Calu3 (cell line): ENCODE results near the gene ANAPC10. TPM values are rescaled to one million over a fixed set of nuclear protein-coding genes. Genes with fewer than 3 reads are reported as not detected.

Experiments
- BruUV-seq: library from RNA; stranded (reverse); fragments of 400-500 nt; replicated peaks from 2 replicates; lab custom pipeline; 2021; lab: Mats Ljungman, UMichigan
- CTCF ChIA-PET: fragments of 300-600 bp; sonication (Branson Sonifier 250); formaldehyde crosslinking; loops from one replicate; lab custom pipeline; 2022; ENCODE audit warnings: antibody characterized with exemption; lab: Charles Lee
- DNase-seq: peaks from one replicate; pipeline ENCODE4 v3.0.0; 2022
- H3K27ac Mint-ChIP-seq: one replicate; pipeline ENCODE4 v1.8.0; 2022; ENCODE audit warnings: mixed read lengths; ENCODE audit not compliant: unreplicated experiment
- H3K27me3 Mint-ChIP-seq: one replicate; pipeline ENCODE4 v1.8.0; 2022; ENCODE audit warnings: mixed read lengths; ENCODE audit not compliant: unreplicated experiment
- H3K36me3 Mint-ChIP-seq: one replicate; pipeline ENCODE4 v1.8.0; 2022; ENCODE audit warnings: mild to moderate bottlenecking, moderate library complexity, mixed read lengths; ENCODE audit not compliant: insufficient read depth, unreplicated experiment
- H3K4me1 Mint-ChIP-seq: one replicate; pipeline ENCODE4 v1.8.0; 2022; ENCODE audit warnings: mild to moderate bottlenecking, low read depth, mixed read lengths; ENCODE audit not compliant: unreplicated experiment
- H3K4me3 Mint-ChIP-seq: one replicate; pipeline ENCODE4 v1.8.0; 2022; ENCODE audit warnings: mild to moderate bottlenecking, low read depth, moderate library complexity, mixed read lengths; ENCODE audit not compliant: unreplicated experiment
- H3K9me3 Mint-ChIP-seq: one replicate; pipeline ENCODE4 v1.8.0; 2022; ENCODE audit warnings: low read depth, mixed read lengths; ENCODE audit not compliant: unreplicated experiment
- intact Hi-C: fragments of 100-400 bp; cut with micrococcal nuclease; formaldehyde crosslinking; loops from one replicate; pipeline ENCODE4 v1.10.0; 2022; ENCODE audit not compliant: unreplicated experiment
- total RNA-seq: library from RNA; stranded (reverse); gene quantifications from 2 replicates; pipeline ENCODE4 v1.2.3, GENCODE V29; 2022
- TF ChIP-seq, protein P1 (sequence below): fragments of 200-600 bp; IDR thresholded peaks from one replicate; pipeline ENCODE4 v1.8.0; 2022; ENCODE audit warnings: antibody characterized with exemption; ENCODE audit not compliant: unreplicated experiment

ANAPC10 gene
- total RNA-seq, 1 experiment from 2014 or later = 14.1 TPM

GRCh38 chr4:145034727-145035211, 63.2 kb downstream of the ANAPC10 start:
- BruUV-seq = no TSS peak
- CTCF ChIA-PET = no interaction called here
- Mint-ChIP-seq H3K9me3 (peaks cover 3% of the 10 kb centered on the region), H3K4me1 (no peaks in the 10 kb centered on the region), H3K36me3 (peaks cover 6% of the 10 kb centered on the region), H3K27me3 (no peaks in the 10 kb centered on the region), H3K4me3 (no peak overlapping the region), H3K27ac (no peak overlapping the region)
- no peak for DNase-seq
- TF ChIP-seq, protein P1, sequence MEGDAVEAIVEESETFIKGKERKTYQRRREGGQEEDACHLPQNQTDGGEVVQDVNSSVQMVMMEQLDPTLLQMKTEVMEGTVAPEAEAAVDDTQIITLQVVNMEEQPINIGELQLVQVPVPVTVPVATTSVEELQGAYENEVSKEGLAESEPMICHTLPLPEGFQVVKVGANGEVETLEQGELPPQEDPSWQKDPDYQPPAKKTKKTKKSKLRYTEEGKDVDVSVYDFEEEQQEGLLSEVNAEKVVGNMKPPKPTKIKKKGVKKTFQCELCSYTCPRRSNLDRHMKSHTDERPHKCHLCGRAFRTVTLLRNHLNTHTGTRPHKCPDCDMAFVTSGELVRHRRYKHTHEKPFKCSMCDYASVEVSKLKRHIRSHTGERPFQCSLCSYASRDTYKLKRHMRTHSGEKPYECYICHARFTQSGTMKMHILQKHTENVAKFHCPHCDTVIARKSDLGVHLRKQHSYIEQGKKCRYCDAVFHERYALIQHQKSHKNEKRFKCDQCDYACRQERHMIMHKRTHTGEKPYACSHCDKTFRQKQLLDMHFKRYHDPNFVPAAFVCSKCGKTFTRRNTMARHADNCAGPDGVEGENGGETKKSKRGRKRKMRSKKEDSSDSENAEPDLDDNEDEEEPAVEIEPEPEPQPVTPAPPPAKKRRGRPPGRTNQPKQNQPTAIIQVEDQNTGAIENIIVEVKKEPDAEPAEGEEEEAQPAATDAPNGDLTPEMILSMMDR = no peak
- intact Hi-C loops = no loop called here

GRCh38 chr4:145019346-145019745, 78.7 kb downstream of the ANAPC10 start:
- CTCF ChIA-PET = no interaction called here
- no peaks in the 10 kb centered on the region for H3K36me3 Mint-ChIP-seq

GRCh38 chr4:145014365-145014764, 83.6 kb downstream of the ANAPC10 start:
- H3K9me3 Mint-ChIP-seq = peaks cover 4% of the 10 kb centered on the region
- TF ChIP-seq, protein P1 = no peak
- H3K27me3 Mint-ChIP-seq = no peaks in the 10 kb centered on the region
- BruUV-seq = no TSS peak
- CTCF ChIA-PET = no interaction called here
- no peak overlapping the region for H3K27ac Mint-ChIP-seq
- H3K36me3 Mint-ChIP-seq = no peaks in the 10 kb centered on the region
- intact Hi-C loops = no loop called here
- H3K4me3 Mint-ChIP-seq = no peak overlapping the region
- no peak for DNase-seq
- H3K4me1 Mint-ChIP-seq = no peaks in the 10 kb centered on the region

More at GRCh38 chr4:145019346-145019745, 78.7 kb downstream of the ANAPC10 start:
- Mint-ChIP-seq H3K4me3 (no peak overlapping the region), H3K4me1 (no peaks in the 10 kb centered on the region), H3K27me3 (no peaks in the 10 kb centered on the region), H3K9me3 (peaks cover 4% of the 10 kb centered on the region), H3K27ac (no peak overlapping the region)
- TF ChIP-seq, protein P1 = no peak
- intact Hi-C loops = no loop called here
- BruUV-seq = no TSS peak
- DNase-seq = no peak

DNA sequence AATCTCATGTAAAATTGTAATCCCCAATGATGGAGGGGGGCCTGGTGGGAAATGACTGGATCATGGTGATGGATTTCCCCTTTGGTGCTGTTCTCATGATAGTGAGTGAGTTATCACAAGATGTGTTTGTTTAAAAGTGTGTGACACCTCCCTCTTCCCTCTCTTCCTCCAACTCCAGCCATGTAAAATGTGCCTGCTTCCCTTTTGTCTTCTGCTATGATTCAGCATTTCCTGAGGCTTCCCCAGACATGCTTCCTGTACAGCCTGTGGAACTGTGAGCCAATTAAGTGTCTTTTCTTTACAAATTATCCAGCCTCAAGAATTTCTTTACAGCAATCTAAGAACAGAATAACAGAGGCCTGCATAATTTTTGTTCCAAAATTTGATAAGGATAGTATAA, 85.2 kb downstream of the ANAPC10 start:
- CTCF ChIA-PET = no interaction called here
- Mint-ChIP-seq H3K9me3 (peaks cover 3% of the 10 kb centered on the region), H3K4me3 (no peak overlapping the region), H3K27me3 (no peaks in the 10 kb centered on the region), H3K36me3 (no peaks in the 10 kb centered on the region), H3K4me1 (no peaks in the 10 kb centered on the region), H3K27ac (peak overlapping the region; percentile 50)
- intact Hi-C loops = no loop called here
- TF ChIP-seq, protein P1 = no peak
- BruUV-seq = no TSS peak
- DNase-seq = no peak
